Sigmoid colon (tissue), 7 donors: ENCODE data around the gene SYT7. TPM values are rescaled to one million over a fixed set of nuclear protein-coding genes. Genes with fewer than 3 reads are reported as not detected.

Experiments
- DNase-seq: peaks from one replicate; pipeline ENCODE4 v3.0.0-alpha.2; 2019
- H3K27ac ChIP-seq, 4 donors: fragments of 200-600 bp; sonication (generic); one replicate each; pipeline ENCODE4 v1.5.1; 2016 to 2019; ENCODE audit warnings: mild to moderate bottlenecking in 1 of 4
- H3K27me3 ChIP-seq, 3 donors: fragments of 200-600 bp; sonication (generic); one replicate each; pipeline ENCODE4 v1.5.1; 2019; ENCODE audit warnings: mild to moderate bottlenecking in 1 of 3
- H3K36me3 ChIP-seq, 4 donors: fragments of 200-600 bp; sonication (generic); one replicate each; pipeline ENCODE4 v1.5.1; 2016 to 2019
- H3K4me1 ChIP-seq, 4 donors: fragments of 200-600 bp; sonication (generic); one replicate each; pipeline ENCODE4 v1.5.1; 2017 to 2019
- H3K4me3 ChIP-seq, 4 donors: fragments of 200-600 bp; sonication (generic); one replicate each; pipeline ENCODE4 v1.5.1; 2017 to 2019; ENCODE audit warnings: mild to moderate bottlenecking in 2 of 4, moderate library complexity in 1 of 4
- H3K9me3 ChIP-seq, 4 donors: fragments of 200-600 bp in 3 of 4; sonication (generic) in 3 of 4; one replicate each; pipeline versions ENCODE4 v1.5.1 to v1.6.1; 2013 to 2019
- CTCF ChIP-seq, 4 experiments: fragments of 450-650 bp in 3 of 4; fragments of 200-600 bp in 1 of 4; IDR thresholded peaks; one replicate each; pipeline ENCODE4 v1.5.1; 2016 to 2019; ENCODE audit warnings: antibody characterized with exemption in 4 of 4, mild to moderate bottlenecking in 3 of 4, moderate library complexity in 2 of 4
- EP300 ChIP-seq, 4 donors: sonication (generic); formaldehyde crosslinking; IDR thresholded peaks; one replicate each; pipeline ENCODE4 v1.6.1; 2017; ENCODE audit warnings: antibody characterized with exemption in 4 of 4
- POLR2A ChIP-seq, 2 donors: fragments of 450-650 bp; IDR thresholded peaks; one replicate each; pipeline ENCODE4 v1.6.1; 2016; ENCODE audit warnings: antibody characterized with exemption in 2 of 2, mild to moderate bottlenecking in 2 of 2, moderate library complexity in 2 of 2
- POLR2AphosphoS5 ChIP-seq, 4 donors: sonication (generic); formaldehyde crosslinking; IDR thresholded peaks; one replicate each; pipeline ENCODE4 v1.6.1; 2017; ENCODE audit warnings: antibody characterized with exemption in 4 of 4
- WGBS, 2 donors: extraction: QIAGEN DNeasy Blood & Tissue Kit; methylation state at CpG; one replicate each; pipeline ENCODE4 v1.1.7; 2013; 5-methylcytosine and 5-hydroxymethylcytosine counted together
- intact Hi-C: fragments of 100-400 bp; cut with DNase I; formaldehyde crosslinking; loops from one replicate; pipeline ENCODE4 v1.15.1; 2023
- polyA plus RNA-seq, 3 donors: library from polyadenylated mRNA; stranded (reverse); fragments of 200-250 nt; gene quantifications; one replicate each; pipeline ENCODE4 v1.2.3, GENCODE V29; 2013
- total RNA-seq, 4 donors: library from RNA; depleted of rRNA; stranded (reverse); fragments of >200 nt; gene quantifications; one replicate each; pipeline ENCODE4 v1.1.0, GENCODE V29; 2016
- donor health status: healthy with polysubstance abuse.
- donor health status: Bipolar disorder and iron deficiency.
- donor health status: healthy.

SYT7 gene
- total and polyA plus RNA-seq, 7 donors = 0.66 to 8.4 (median 3.6) TPM

- Histone ChIP-seq H3K27me3 (peaks cover 14 to 27% (median 14%) of the 10 kb centered on the region in 3 donors), H3K36me3 (no peaks in the 10 kb centered on the region), H3K4me3 (no peak overlapping the region), H3K9me3 (no peaks in the 10 kb centered on the region), H3K27ac (no peak overlapping the region), H3K4me1 (peaks cover 4 to 12% (median 8%) of the 10 kb centered on the region in 4 donors)
- intact Hi-C loops = no loop called here
- no peak for DNase-seq
- WGBS, 2 donors = 74 to 80% methylated on average over 7 of the region's 7 CpGs
- TF ChIP-seq POLR2AphosphoS5 (IDR thresholded peaks at IDR 0.05) (no peak), EP300 (IDR thresholded peaks at IDR 0.05) (no peak), POLR2A (IDR thresholded peaks at IDR 0.05) (no peak), CTCF (IDR thresholded peaks at IDR 0.05) (no peak)
These were observed 3.3 kb downstream of the SYT7 start for GRCh38 chr11:61577383-61578118.

- H3K27me3 ChIP-seq = peaks cover 14 to 24% (median 14%) of the 10 kb centered on the region in 3 donors
- no peaks in the 10 kb centered on the region for H3K36me3 ChIP-seq
- intact Hi-C loops = no loop called here
- H3K9me3 ChIP-seq = no peaks in the 10 kb centered on the region
- no peak overlapping the region for H3K4me3 ChIP-seq
- TF ChIP-seq CTCF (IDR thresholded peaks at IDR 0.05) (no peak), EP300 (IDR thresholded peaks at IDR 0.05) (no peak), POLR2AphosphoS5 (IDR thresholded peaks at IDR 0.05) (no peak), POLR2A (IDR thresholded peaks at IDR 0.05) (no peak)
- no peak overlapping the region for H3K27ac ChIP-seq
- no peak for DNase-seq
- WGBS, 2 donors = 77 to 80% methylated on average over 20 of the region's 20 CpGs
- peaks cover under 1 to 7% (median 7%) of the 10 kb centered on the region in 4 donors for H3K4me1 ChIP-seq
These were observed 4.7 kb downstream of the SYT7 start for GRCh38 chr11:61575886-61576861.

DNA sequence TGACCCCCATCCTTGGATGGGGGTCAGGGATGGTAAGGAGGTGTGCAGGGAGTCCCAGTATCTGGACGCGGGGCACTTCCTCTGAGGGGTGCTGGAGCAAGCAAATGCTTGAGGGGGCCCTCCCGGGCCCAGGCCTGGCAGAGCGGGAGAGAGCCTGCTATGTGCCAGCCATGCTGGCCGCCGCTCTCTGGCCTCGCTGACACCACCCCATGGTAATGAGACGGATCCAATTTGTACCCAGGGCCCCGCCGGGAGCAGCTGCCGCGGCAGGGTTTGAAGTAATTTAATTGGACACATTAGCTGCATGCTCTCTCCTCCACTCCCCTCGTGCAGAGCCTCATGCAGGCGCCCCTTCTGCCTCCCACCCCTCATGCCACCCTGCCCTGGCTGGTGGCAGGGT, 6.3 kb downstream of the SYT7 start:
- no peaks in the 10 kb centered on the region for H3K4me1 ChIP-seq
- H3K36me3 ChIP-seq = no peaks in the 10 kb centered on the region
- H3K27ac ChIP-seq = no peak overlapping the region
- DNase-seq = no peak
- H3K27me3 ChIP-seq = peaks cover 3 to 29% (median 4%) of the 10 kb centered on the region in 3 donors
- H3K9me3 ChIP-seq = no peaks in the 10 kb centered on the region
- intact Hi-C loops = no loop called here
- H3K4me3 ChIP-seq = no peak overlapping the region
- WGBS, 2 donors = 80 to 82% methylated on average over 14 of the region's 14 CpGs
- TF ChIP-seq EP300 (IDR thresholded peaks at IDR 0.05) (no peak), CTCF (IDR thresholded peaks at IDR 0.05) (no peak), POLR2AphosphoS5 (IDR thresholded peaks at IDR 0.05) (no peak), POLR2A (IDR thresholded peaks at IDR 0.05) (no peak)

GRCh38 chr11:61572913-61573312, 8.0 kb downstream of the SYT7 start:
- H3K4me1 ChIP-seq = peaks cover 0 to under 1% (median 0%) of the 10 kb centered on the region in 4 donors
- H3K9me3 ChIP-seq = no peaks in the 10 kb centered on the region
- H3K4me3 ChIP-seq = no peak overlapping the region
- peaks cover 0 to 35% (median 16%) of the 10 kb centered on the region in 3 donors for H3K27me3 ChIP-seq
- no peak for DNase-seq
- H3K36me3 ChIP-seq = no peaks in the 10 kb centered on the region
- H3K27ac ChIP-seq = no peak overlapping the region
- no peak for TF ChIP-seq POLR2A (IDR thresholded peaks at IDR 0.05)
- TF ChIP-seq POLR2AphosphoS5 (IDR thresholded peaks at IDR 0.05) = no peak
- no peak for TF ChIP-seq CTCF (IDR thresholded peaks at IDR 0.05)
- TF ChIP-seq EP300 (IDR thresholded peaks at IDR 0.05) = no peak
- WGBS, 2 donors = 73 to 79% methylated on average over 5 of the region's 5 CpGs
- intact Hi-C loops = no loop called here
